OCI-LY7 (cell line): ENCODE measurements around the gene USP6NL. TPM values are rescaled to one million over a fixed set of nuclear protein-coding genes. Genes with fewer than 3 reads are reported as not detected.

ENCODE experiments used
- BruUV-seq: library from RNA; stranded (reverse); fragments of 400-500 nt; replicated peaks from 2 replicates; lab custom pipeline; 2021; lab: Mats Ljungman, UMichigan
- CTCF ChIA-PET: fragments of 300-600 bp; sonication (Branson Sonifier 250); formaldehyde crosslinking; loops from one replicate; lab custom pipeline; 2022; ENCODE audit warnings: antibody characterized with exemption; ENCODE audit not compliant: unreplicated experiment; lab: Charles Lee
- POLR2A ChIA-PET: fragments of 300-600 bp; sonication (Branson Sonifier 250); formaldehyde crosslinking; loops from one replicate; lab custom pipeline; 2022; ENCODE audit warnings: antibody characterized with exemption; lab: Charles Lee
- DNase-seq: peaks from one replicate; pipeline ENCODE4 v3.0.0-alpha.2; 2015; ENCODE audit warnings: low spot score
- H2AFZ ChIP-seq: fragments of 200-600 bp; sonication (generic), shearing (Covaris generic); 2 replicates; pipeline ENCODE4 v1.6.1; 2014; ENCODE audit warnings: mild to moderate bottlenecking, antibody characterized with exemption, low read length, moderate library complexity
- H3K27ac ChIP-seq: fragments of 200-600 bp; sonication (generic); 2 replicates; pipeline ENCODE4 v1.5.1; 2014; ENCODE audit warnings: mixed run types, low read depth, mild to moderate bottlenecking, moderate library complexity, low read length, inconsistent platforms; ENCODE audit not compliant: poor library complexity, severe bottlenecking
- H3K36me3 ChIP-seq: fragments of 200-600 bp; sonication (generic); 2 replicates; pipeline ENCODE4 v1.6.1; 2014; ENCODE audit warnings: mild to moderate bottlenecking, antibody characterized with exemption, low read length, moderate library complexity, mixed read lengths; ENCODE audit not compliant: insufficient read depth
- H3K4me1 ChIP-seq: fragments of 200-600 bp; sonication (generic); 2 replicates; pipeline ENCODE4 v1.5.1; 2014; ENCODE audit warnings: mild to moderate bottlenecking, low read length; ENCODE audit not compliant: insufficient read depth, poor library complexity, severe bottlenecking
- H3K4me2 ChIP-seq: fragments of 200-600 bp; sonication (generic); 2 replicates; pipeline ENCODE4 v1.6.1; 2014; ENCODE audit warnings: mild to moderate bottlenecking, low read length
- H3K4me3 ChIP-seq: fragments of 200-600 bp; sonication (generic); 2 replicates; pipeline ENCODE4 v1.5.1; 2014; ENCODE audit warnings: mild to moderate bottlenecking, low read depth, low read length; ENCODE audit not compliant: poor library complexity, severe bottlenecking
- H3K79me2 ChIP-seq: fragments of 200-600 bp; sonication (generic); 2 replicates; pipeline ENCODE4 v1.6.1; 2016; ENCODE audit warnings: low read depth, mild to moderate bottlenecking, low read length, moderate library complexity, mixed read lengths; ENCODE audit not compliant: insufficient read depth
- H3K9me2 ChIP-seq: fragments of 200-600 bp; sonication (generic); 2 replicates; pipeline ENCODE4 v1.6.1; 2016; ENCODE audit warnings: mild to moderate bottlenecking, low read length, mixed read lengths; ENCODE audit not compliant: insufficient read depth
- H3K9me3 ChIP-seq: fragments of 200-600 bp; sonication (generic); 2 replicates; pipeline ENCODE4 v1.6.1; 2014; ENCODE audit warnings: mild to moderate bottlenecking, mixed run types, low read length, mixed read lengths
- H4K20me1 ChIP-seq: fragments of 200-600 bp; sonication (generic); 2 replicates; pipeline ENCODE4 v1.6.1; 2014; ENCODE audit warnings: mild to moderate bottlenecking, antibody characterized with exemption, low read length, moderate library complexity, mixed read lengths; ENCODE audit not compliant: insufficient read depth
- EZH2phosphoT487 ChIP-seq: fragments of 200-600 bp; sonication (generic); IDR thresholded peaks from 2 replicates; pipeline ENCODE4 v1.6.1; 2018; ENCODE audit warnings: low read depth, borderline replicate concordance, mild to moderate bottlenecking, mixed run types, antibody characterized with exemption, low read length, moderate library complexity, mixed read lengths
- intact Hi-C: fragments of 100-400 bp; cut with micrococcal nuclease; formaldehyde crosslinking; loops from one replicate; pipeline ENCODE4 v1.10.0; 2022; ENCODE audit not compliant: unreplicated experiment
- total RNA-seq, 2 experiments: library from RNA; depleted of rRNA in 1 of 2; stranded (reverse); fragments of >200 nt in 1 of 2; shearing (Covaris generic) in 1 of 2; gene quantifications; 2 replicates each; pipeline ENCODE4 v1.2.3, GENCODE V29; 2014 to 2022
- TF ChIP-seq, protein P1 (sequence below): fragments of 200-600 bp; sonication (generic); conservative IDR thresholded peaks from 2 replicates; pipeline ENCODE4 v1.5.1; 2014; ENCODE audit warnings: mild to moderate bottlenecking, antibody characterized with exemption, low read length, moderate library complexity, mixed read lengths

USP6NL gene
- total RNA-seq, 2 experiments from 2014 or later = 41.7 to 59.7 TPM

DNA sequence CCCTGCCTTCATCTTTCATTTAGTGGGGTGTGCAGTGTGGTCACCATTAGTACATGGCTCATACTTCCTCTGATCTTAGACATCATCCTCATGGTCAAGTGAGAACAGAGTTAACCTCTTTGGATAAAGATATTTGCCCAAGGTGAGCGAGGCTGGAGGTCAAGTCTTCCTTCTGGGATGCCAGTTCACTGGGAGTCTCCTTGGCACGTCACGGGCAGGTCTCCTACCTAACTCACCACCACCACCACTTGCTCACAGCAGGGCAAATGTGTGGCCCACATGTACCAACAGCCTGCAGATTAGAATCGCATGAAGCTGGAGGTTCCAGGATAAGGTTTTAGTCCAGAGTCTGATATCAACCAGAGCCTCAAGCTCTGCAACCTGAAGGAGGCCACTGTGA lies 164.6 kb downstream of the USP6NL start:
- Histone ChIP-seq H3K27ac (no peak overlapping the region), H3K4me1 (peaks cover 49% of the 10 kb centered on the region), H3K36me3 (no peaks in the 10 kb centered on the region), H3K9me2 (no peaks in the 10 kb centered on the region), H4K20me1 (no peaks in the 10 kb centered on the region), H3K4me2 (peak overlapping the region; percentile 83), H3K79me2 (no peaks in the 10 kb centered on the region), H3K9me3 (no peaks in the 10 kb centered on the region), H3K4me3 (no peak overlapping the region), H2AFZ (no peak overlapping the region; the same call in 1 of the 2 replicates)
- intact Hi-C loops = loop anchor here (5.0 kb wide), 1 partner anchor 230 kb away; no protein-coding TSS in a partner anchor
- ChIA-PET CTCF (no interaction called here), POLR2A (interaction anchor here (0.8 to 2.2 kb wide), 4 partner anchors 10 to 50 kb away, joined by 3 to 9 read pairs (median 6); no protein-coding TSS in a partner anchor)
- BruUV-seq = no TSS peak
- DNase-seq = no peak
- no peak for TF ChIP-seq EZH2phosphoT487
- TF ChIP-seq, protein P1, sequence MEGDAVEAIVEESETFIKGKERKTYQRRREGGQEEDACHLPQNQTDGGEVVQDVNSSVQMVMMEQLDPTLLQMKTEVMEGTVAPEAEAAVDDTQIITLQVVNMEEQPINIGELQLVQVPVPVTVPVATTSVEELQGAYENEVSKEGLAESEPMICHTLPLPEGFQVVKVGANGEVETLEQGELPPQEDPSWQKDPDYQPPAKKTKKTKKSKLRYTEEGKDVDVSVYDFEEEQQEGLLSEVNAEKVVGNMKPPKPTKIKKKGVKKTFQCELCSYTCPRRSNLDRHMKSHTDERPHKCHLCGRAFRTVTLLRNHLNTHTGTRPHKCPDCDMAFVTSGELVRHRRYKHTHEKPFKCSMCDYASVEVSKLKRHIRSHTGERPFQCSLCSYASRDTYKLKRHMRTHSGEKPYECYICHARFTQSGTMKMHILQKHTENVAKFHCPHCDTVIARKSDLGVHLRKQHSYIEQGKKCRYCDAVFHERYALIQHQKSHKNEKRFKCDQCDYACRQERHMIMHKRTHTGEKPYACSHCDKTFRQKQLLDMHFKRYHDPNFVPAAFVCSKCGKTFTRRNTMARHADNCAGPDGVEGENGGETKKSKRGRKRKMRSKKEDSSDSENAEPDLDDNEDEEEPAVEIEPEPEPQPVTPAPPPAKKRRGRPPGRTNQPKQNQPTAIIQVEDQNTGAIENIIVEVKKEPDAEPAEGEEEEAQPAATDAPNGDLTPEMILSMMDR = no peak

GRCh38 chr10:11446133-11446532 lies 165.3 kb downstream of the USP6NL start:
- Histone ChIP-seq H3K4me3 (no peak overlapping the region), H4K20me1 (no peaks in the 10 kb centered on the region), H3K4me2 (no peak overlapping the region), H3K36me3 (no peaks in the 10 kb centered on the region), H3K4me1 (peaks cover 42% of the 10 kb centered on the region), H3K9me3 (no peaks in the 10 kb centered on the region), H3K79me2 (no peaks in the 10 kb centered on the region), H3K27ac (no peak overlapping the region), H2AFZ (no peak overlapping the region), H3K9me2 (no peaks in the 10 kb centered on the region)
- DNase-seq = no peak
- no TSS peak for BruUV-seq
- no peak for TF ChIP-seq EZH2phosphoT487
- TF ChIP-seq, protein P1 = no peak
- intact Hi-C loops = loop anchor here (5.0 kb wide), 1 partner anchor 231 kb away; no protein-coding TSS in a partner anchor
- ChIA-PET POLR2A (interaction anchor here (2.2 kb wide), 1 partner anchor 11 kb away, joined by 9 read pairs; no protein-coding TSS in a partner anchor), CTCF (interaction anchor here (0.6 kb wide), 1 partner anchor 23 kb away, joined by 3 read pairs; no protein-coding TSS in a partner anchor)

GRCh38 chr10:11444531-11445228 lies 166.8 kb downstream of the USP6NL start:
- CTCF ChIA-PET = no interaction called here
- intact Hi-C loops = loop anchor here (5.0 kb wide), 1 partner anchor 233 kb away; no protein-coding TSS in a partner anchor

More at GRCh38 chr10:11444531-11445228, 166.8 kb downstream of the USP6NL start:
- no peak for DNase-seq
- H3K4me2 ChIP-seq = no peak overlapping the region
- H3K4me1 ChIP-seq = peaks cover 38% of the 10 kb centered on the region
- H3K79me2 ChIP-seq = no peaks in the 10 kb centered on the region
- no peaks in the 10 kb centered on the region for H3K9me2 ChIP-seq
- no peak overlapping the region for H3K4me3 ChIP-seq
- BruUV-seq = no TSS peak
- POLR2A ChIA-PET = no interaction called here
- no peaks in the 10 kb centered on the region for H4K20me1 ChIP-seq
- H3K27ac ChIP-seq = no peak overlapping the region
- H3K9me3 ChIP-seq = no peaks in the 10 kb centered on the region
- no peak for TF ChIP-seq EZH2phosphoT487
- TF ChIP-seq, protein P1 = no peak
- no peaks in the 10 kb centered on the region for H3K36me3 ChIP-seq
- no peak overlapping the region for H2AFZ ChIP-seq
